H1 (cell line): ENCODE results near the gene CC2D1A. TPM values are rescaled to one million over a fixed set of nuclear protein-coding genes. Genes with fewer than 3 reads are reported as not detected.
A peak's percentile ranks its signal among the peaks of the same experiment; 100 is the strongest.

Source experiments
- CTCF ChIA-PET: fragments of 300-600 bp; sonication (Branson Sonifier 250); formaldehyde crosslinking; loops from one replicate; lab custom pipeline; 2021; ENCODE audit not compliant: partially characterized antibody; lab: Charles Lee
- POLR2A ChIA-PET: fragments of 300-600 bp; sonication (Branson Sonifier 250); formaldehyde crosslinking; loops from one replicate; lab custom pipeline; 2021; ENCODE audit warnings: inconsistent platforms; ENCODE audit not compliant: partially characterized antibody; lab: Charles Lee
- DNase-seq, 2 experiments: peaks; one replicate each; pipeline versions ENCODE4 v3.0.0 to v3.0.0-alpha.2; 2010 to 2022; ENCODE audit warnings: low spot score in 2 of 2, low read depth in 1 of 2, mixed read lengths in 1 of 2
- FAIRE-seq: peaks from 2 replicates; lab custom pipeline; 2011; peaks lifted over from hg19 to GRCh38; lab: Jason Lieb, UNC
- H2AFZ ChIP-seq: 2 replicates; pipeline ENCODE4 v1.8.1; 2012; ENCODE audit warnings: low read length, inconsistent platforms
- H2AK5ac ChIP-seq: 2 replicates; pipeline ENCODE4 v1.6.1; 2013; ENCODE audit warnings: low read depth, low read length
- H2BK120ac ChIP-seq: replicated peaks from 2 replicates; pipeline ENCODE3; 2013; ENCODE audit warnings: low read depth, low read length, inconsistent platforms
- H2BK12ac ChIP-seq: 2 replicates; pipeline ENCODE4 v1.6.1; 2013; ENCODE audit warnings: low read depth, low read length
- H2BK15ac ChIP-seq: 2 replicates; pipeline ENCODE4 v1.6.1; 2013; ENCODE audit warnings: low read length
- H2BK20ac ChIP-seq: 2 replicates; pipeline ENCODE4 v1.6.1; 2013; ENCODE audit warnings: low read length
- H2BK5ac ChIP-seq: 2 replicates; pipeline ENCODE4 v1.6.1; 2013; ENCODE audit warnings: low read depth, low read length
- H3K14ac ChIP-seq: 2 replicates; pipeline ENCODE4 v1.6.1; 2013; ENCODE audit warnings: inconsistent platforms; ENCODE audit not compliant: insufficient read length
- H3K18ac ChIP-seq: 2 replicates; pipeline ENCODE4 v1.6.1; 2013; ENCODE audit warnings: low read length; ENCODE audit errors: extremely low read depth
- H3K23ac ChIP-seq: 2 replicates; pipeline ENCODE4 v1.6.1; 2013; ENCODE audit warnings: inconsistent platforms; ENCODE audit not compliant: insufficient read length
- H3K23me2 ChIP-seq: 2 replicates; pipeline ENCODE4 v1.6.1; 2013; ENCODE audit warnings: low read depth, low read length
- H3K27ac ChIP-seq: 2 replicates; pipeline ENCODE4 v1.6.1; 2011; ENCODE audit warnings: low read depth, low read length, inconsistent platforms
- H3K27me3 ChIP-seq, 4 experiments: replicated peaks in 1 of 4; 1 replicate in 1 of 4; 2 replicates in 3 of 4; pipeline versions ENCODE4 v1.6.1 to v1.8.1; 2011 to 2013; ENCODE audit warnings: low read length in 3 of 4, mild to moderate bottlenecking in 3 of 4, inconsistent platforms in 2 of 4, mixed read lengths in 2 of 4, moderate library complexity in 1 of 4; ENCODE audit not compliant: control insufficient read depth in 3 of 4, insufficient read depth in 3 of 4; ENCODE audit errors: extremely low read depth in 1 of 4
- H3K36me3 ChIP-seq, 4 experiments: 2 replicates each; pipeline versions ENCODE4 v1.6.1 to v1.8.1; 2011 to 2013; ENCODE audit warnings: mild to moderate bottlenecking in 4 of 4, low read length in 3 of 4, moderate library complexity in 2 of 4, control low read depth in 1 of 4, inconsistent platforms in 1 of 4; ENCODE audit not compliant: insufficient read depth in 4 of 4, control insufficient read depth in 2 of 4
- H3K4ac ChIP-seq: replicated peaks from 2 replicates; pipeline ENCODE3; 2013; ENCODE audit warnings: low read length, low read depth, mixed read lengths, inconsistent platforms; ENCODE audit not compliant: insufficient read length
- H3K4me1 ChIP-seq, 4 experiments: replicated peaks in 1 of 4; 1 replicate in 1 of 4; 2 replicates in 3 of 4; pipeline versions ENCODE4 v1.6.1 to v1.8.1; 2011 to 2013; ENCODE audit warnings: low read length in 3 of 4, inconsistent platforms in 2 of 4, mixed read lengths in 1 of 4; ENCODE audit not compliant: insufficient read depth in 4 of 4, control insufficient read depth in 3 of 4
- H3K4me2 ChIP-seq, 2 experiments: 2 replicates each; pipeline versions ENCODE4 v1.6.1 to v1.8.1; 2011 to 2013; ENCODE audit warnings: low read depth in 2 of 2, low read length in 2 of 2, control low read depth in 1 of 2, inconsistent platforms in 1 of 2, mild to moderate bottlenecking in 1 of 2; ENCODE audit not compliant: insufficient read depth in 1 of 2
- H3K4me3 ChIP-seq, 4 experiments: fragments of 200-600, 300-600 bp in 1 of 4; sonication (generic), shearing (Covaris generic), sonication (Bioruptor Twin) in 1 of 4; 2 replicates each; pipeline versions ENCODE4 v1.5.1 to v1.8.1; 2011 to 2016; ENCODE audit warnings: low read length in 4 of 4, low read depth in 3 of 4, control low read depth in 2 of 4, inconsistent platforms in 2 of 4, mild to moderate bottlenecking in 2 of 4, mixed read lengths in 1 of 4, moderate library complexity in 1 of 4; ENCODE audit not compliant: insufficient read depth in 2 of 4; ENCODE audit errors: extremely low read depth in 1 of 4
- H3K56ac ChIP-seq: replicated peaks from 2 replicates; pipeline ENCODE3; 2013; ENCODE audit warnings: low read depth, mild to moderate bottlenecking, mixed read lengths, low read length, inconsistent platforms; ENCODE audit not compliant: insufficient read length
- H3K79me1 ChIP-seq: 2 replicates; pipeline ENCODE4 v1.6.1; 2013; ENCODE audit warnings: low read depth, low read length, control low read depth
- H3K79me2 ChIP-seq, 2 experiments: 2 replicates each; pipeline versions ENCODE4 v1.6.1 to v1.8.1; 2012 to 2013; ENCODE audit warnings: low read length in 2 of 2, mild to moderate bottlenecking in 2 of 2, inconsistent platforms in 1 of 2; ENCODE audit not compliant: insufficient read depth in 2 of 2, control insufficient read depth in 1 of 2
- H3K9ac ChIP-seq, 4 experiments: replicated peaks in 1 of 4; 1 replicate in 1 of 4; 2 replicates in 3 of 4; pipeline versions ENCODE4 v1.6.1 to v1.8.1; 2011 to 2013; ENCODE audit warnings: low read depth in 3 of 4, low read length in 3 of 4, control low read depth in 2 of 4, mild to moderate bottlenecking in 2 of 4, moderate library complexity in 2 of 4, inconsistent platforms in 1 of 4; ENCODE audit errors: extremely low read depth in 1 of 4
- H3K9me3 ChIP-seq, 2 experiments: 2 replicates each; pipeline versions ENCODE4 v1.6.1 to v1.8.1; 2012 to 2013; ENCODE audit warnings: mild to moderate bottlenecking in 2 of 2, moderate library complexity in 2 of 2, control low read depth in 1 of 2, inconsistent platforms in 1 of 2, low read depth in 1 of 2, low read length in 1 of 2, mixed read lengths in 1 of 2; ENCODE audit not compliant: insufficient read depth in 2 of 2
- H4K20me1 ChIP-seq, 2 experiments: replicated peaks in 1 of 2; 2 replicates each; pipeline versions ENCODE3 to v1.8.1; 2011 to 2013; ENCODE audit warnings: inconsistent platforms in 2 of 2, low read length in 2 of 2, mild to moderate bottlenecking in 1 of 2; ENCODE audit not compliant: insufficient read depth in 2 of 2, control insufficient read depth in 1 of 2
- H4K5ac ChIP-seq: 2 replicates; pipeline ENCODE4 v1.6.1; 2013; ENCODE audit warnings: low read length, low read depth, mixed read lengths, inconsistent platforms; ENCODE audit not compliant: insufficient read length
- H4K8ac ChIP-seq: 2 replicates; pipeline ENCODE4 v1.8.0; 2013; ENCODE audit warnings: mild to moderate bottlenecking, moderate library complexity, low read length, inconsistent platforms; ENCODE audit not compliant: insufficient read depth; ENCODE audit errors: extremely low read depth
- H4K91ac ChIP-seq: replicated peaks from 2 replicates; pipeline ENCODE3; 2013; ENCODE audit warnings: low read length, mixed read lengths, inconsistent platforms; ENCODE audit not compliant: insufficient read length
- CBX5 ChIP-seq: fragments of 300-800, 300-1000 bp; sonication (generic); IDR thresholded peaks from 2 replicates; pipeline ENCODE4 v1.7.1; 2016; ENCODE audit warnings: antibody characterized with exemption, low read length, low read depth
- CHD2 ChIP-seq: IDR thresholded peaks from 2 replicates; pipeline ENCODE4 v1.6.1; 2012; ENCODE audit warnings: low read length, improper control_type of control experiment
- EGR1 ChIP-seq: IDR thresholded peaks from 2 replicates; pipeline ENCODE4 v1.6.1; 2011; ENCODE audit warnings: low read depth, low read length, borderline replicate concordance
- EP300 ChIP-seq, 2 experiments: IDR thresholded peaks; 1 replicate in 1 of 2; 2 replicates in 1 of 2; pipeline ENCODE4 v1.6.1; 2011 to 2012; ENCODE audit warnings: low read depth in 2 of 2, low read length in 2 of 2, mild to moderate bottlenecking in 2 of 2, borderline replicate concordance in 1 of 2, inconsistent platforms in 1 of 2, moderate library complexity in 1 of 2
- JUN ChIP-seq: IDR thresholded peaks from 2 replicates; pipeline ENCODE4 v1.6.1; 2011; ENCODE audit warnings: low read depth, mild to moderate bottlenecking, improper control_type of control experiment, low read length
- KDM1A ChIP-seq: fragments of 200-600, 300-600 bp; sonication (generic); IDR thresholded peaks from 2 replicates; pipeline ENCODE4 v1.7.1; 2016; ENCODE audit warnings: mild to moderate bottlenecking, low read length, borderline replicate concordance
- POU5F1 ChIP-seq: IDR thresholded peaks from 2 replicates; pipeline ENCODE4 v1.6.1; 2011; ENCODE audit warnings: low read depth, mild to moderate bottlenecking, low read length, moderate library complexity
- WGBS, 2 experiments: shearing (Covaris generic) in 1 of 2; methylation state at CpG; one replicate each; pipeline versions ENCODE4 v1.1.6 to v1.1.7; 2013 to 2015; ENCODE audit warnings: low lambda C conversion rate in 2 of 2, mixed read lengths in 2 of 2, inconsistent platforms in 1 of 2, low coverage in 1 of 2, missing lambda C conversion rate in 1 of 2; ENCODE audit not compliant: insufficient replicate concordance in 2 of 2, insufficient coverage in 1 of 2, insufficient read length in 1 of 2; ENCODE audit errors: extremely low coverage in 1 of 2, missing lambda C conversion rate in 1 of 2; 5-methylcytosine and 5-hydroxymethylcytosine counted together
- polyA plus RNA-seq, 7 experiments: library from polyadenylated mRNA; depleted of rRNA in 3 of 7; stranded (reverse) in 5 of 7; unstranded in 2 of 7; fragments of >200 nt in 5 of 7; fragments of 200-250 nt in 2 of 7; gene quantifications; 1 replicate in 5 of 7; 2 replicates in 1 of 7; 4 replicates in 1 of 7; pipeline versions ENCODE4 v1.2.1 to v1.2.3, GENCODE V29; 2011 to 2013; ENCODE audit warnings: missing spikeins in 2 of 7, mixed read lengths in 2 of 7
- total RNA-seq: library from RNA; stranded (reverse); fragmentation: NEBNext Ultra II Directional; extraction: Animal tissue kit (Norgen Biotek cat#: 25700); gene quantifications from 2 replicates; pipeline ENCODE4 v1.2.1, GENCODE V29; 2021

The CC2D1A gene
- total and polyA plus RNA-seq, 2 of the 8 experiments (the other 6 are each of a cell fraction or from before 2014, with no cell fraction given) = 12.5 to 33.0 TPM

DNA sequence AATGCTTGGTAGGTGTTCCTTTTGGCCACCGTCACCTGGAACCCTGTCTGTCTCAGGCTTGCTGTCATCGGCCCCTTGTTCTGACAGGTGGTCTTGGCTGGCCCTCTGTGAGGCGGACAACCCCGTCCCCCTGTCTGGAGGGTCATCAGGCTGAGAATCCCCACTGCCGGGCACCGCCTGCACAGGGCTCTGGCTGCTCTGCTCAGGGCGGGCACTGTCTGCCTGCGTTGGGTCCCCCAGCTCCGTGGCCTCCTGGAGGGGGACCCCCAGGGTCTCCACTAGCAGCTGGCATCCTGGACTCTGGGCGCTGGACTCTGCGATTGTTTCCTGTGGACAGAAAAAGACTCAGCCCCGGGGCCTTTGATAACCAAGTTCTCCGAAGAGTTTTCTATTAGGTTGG, 15.9 kb upstream of the CC2D1A start:
- no peak for DNase-seq
- Histone ChIP-seq H3K27ac (no peak overlapping the region), H3K56ac (no peak overlapping the region), H2BK20ac (no peak overlapping the region), H2AFZ (no peak overlapping the region), H2BK120ac (no peak overlapping the region), H3K23ac (no peak overlapping the region), H2BK15ac (no peak overlapping the region), H3K79me2 (no peaks in the 10 kb centered on the region), H4K91ac (no peak overlapping the region), H3K4me1 (no peaks in the 10 kb centered on the region), H2BK12ac (no peak overlapping the region), H4K5ac (no peak overlapping the region), H4K20me1 (no peaks in the 10 kb centered on the region), H3K36me3 (no peaks in the 10 kb centered on the region), H3K79me1 (no peaks in the 10 kb centered on the region), H3K9ac (no peak overlapping the region), H3K14ac (no peak overlapping the region), H3K18ac (no peak overlapping the region), H3K4ac (no peak overlapping the region), H4K8ac (peak overlapping the region; percentile 79; the same call in 1 of the 2 replicates), H3K4me3 (no peak overlapping the region), H2BK5ac (no peak overlapping the region), H2AK5ac (no peak overlapping the region), H3K23me2 (no peaks in the 10 kb centered on the region), H3K4me2 (no peak overlapping the region), H3K9me3 (no peaks in the 10 kb centered on the region), H3K27me3 (no peaks in the 10 kb centered on the region)
- TF ChIP-seq EGR1 = no peak
- TF ChIP-seq JUN = no peak
- TF ChIP-seq POU5F1 = no peak
- no peak for TF ChIP-seq EP300 (IDR thresholded peaks at IDR 0.05; ENCODE audit: borderline replicate concordance in 1 of 2, low read depth in 2 of 2, low read length in 2 of 2)
- TF ChIP-seq KDM1A = no peak
- TF ChIP-seq CBX5 = no peak
- no peak for TF ChIP-seq CHD2
- FAIRE-seq = no peak
- ChIA-PET POLR2A (interaction anchor here (1.5 kb wide), 1 partner anchor 10 kb away, joined by 4 read pairs; no protein-coding TSS in a partner anchor), CTCF (interaction anchor here (1.0 to 3.1 kb wide), 2 partner anchors 9 to 15 kb away, joined by 3 to 12 read pairs; no protein-coding TSS in a partner anchor)
- WGBS, 2 experiments = 92% methylated on average over 13 of the region's 13 CpGs; no CpG with 5 or more reads in 1 of the 2 experiments
